Neural cell (in vitro differentiated cells): Measurements from ENCODE around the gene RAP1GAP2.

Experiments
- EZH2 ChIP-seq: fragments of 200-600, 300-800 bp; shearing (Covaris generic), sonication (generic); IDR thresholded peaks from 2 replicates; pipeline ENCODE4 v1.6.1; 2014; ENCODE audit warnings: antibody characterized with exemption, low read length, borderline replicate concordance, mild to moderate bottlenecking; ENCODE audit not compliant: insufficient read depth, poor library complexity, severe bottlenecking
- MXI1 ChIP-seq: fragments of 450-650 bp; conservative IDR thresholded peaks from 2 replicates; pipeline ENCODE4 v1.6.1; 2014; ENCODE audit warnings: antibody characterized with exemption, mild to moderate bottlenecking; ENCODE audit not compliant: poor library complexity, severe bottlenecking
- POLR2AphosphoS5 ChIP-seq: IDR thresholded peaks from 2 replicates; pipeline ENCODE4 v1.6.1; 2012
- TAF1 ChIP-seq: IDR thresholded peaks from 2 replicates; pipeline ENCODE4 v1.6.1; 2012; ENCODE audit warnings: low read depth

- TF ChIP-seq POLR2AphosphoS5: no peak
- TF ChIP-seq EZH2: no peak
- no peak for TF ChIP-seq MXI1
- TF ChIP-seq TAF1: no peak
Measured at GRCh38 chr17:2980211-2980903, 184.1 kb downstream of the RAP1GAP2 start.
